ENCODE measurements around the gene DGKI.

Gene DGKI

GRCh38 chr7:137873524-137873923, 26.8 kb upstream of the DGKI start:
- DNase-seq (ENCODE audit: low spot score) (no peak), FAIRE-seq (no peak)

GRCh38 chr7:137871170-137871915, 24.6 kb upstream of the DGKI start:
- no peak for FAIRE-seq

GRCh38 chr7:137870684-137871083, 23.9 kb upstream of the DGKI start:
- FAIRE-seq (no peak), DNase-seq (ENCODE audit: low spot score) (no peak)

More at GRCh38 chr7:137871170-137871915, 24.6 kb upstream of the DGKI start:
- no peak for DNase-seq (ENCODE audit: low spot score)

GRCh38 chr7:137870078-137870477, 23.3 kb upstream of the DGKI start:
- no peak for FAIRE-seq
- DNase-seq (ENCODE audit: low spot score) = no peak

GRCh38 chr7:137869260-137869659, 22.5 kb upstream of the DGKI start:
- no peak for DNase-seq (ENCODE audit: low spot score)
- FAIRE-seq = no peak

- DNase-seq (ENCODE audit: low spot score) = no peak
- no peak for FAIRE-seq
Measured at GRCh38 chr7:137867289-137867688, 20.5 kb upstream of the DGKI start.

GRCh38 chr7:137865764-137866163, 19.0 kb upstream of the DGKI start:
- FAIRE-seq (no peak), DNase-seq (ENCODE audit: low spot score) (no peak)

- no peak for DNase-seq (ENCODE audit: low spot score)
- FAIRE-seq = no peak
Measured at GRCh38 chr7:137862964-137863363, 16.2 kb upstream of the DGKI start.

GRCh38 chr7:137862358-137862757, 15.6 kb upstream of the DGKI start:
- DNase-seq (ENCODE audit: low spot score) (no peak), FAIRE-seq (no peak)

GRCh38 chr7:137860542-137860941, 13.8 kb upstream of the DGKI start:
- FAIRE-seq = no peak
- no peak for DNase-seq (ENCODE audit: low spot score)

GRCh38 chr7:137853053-137853452, 6.3 kb upstream of the DGKI start:
- no peak for FAIRE-seq

GRCh38 chr7:137852108-137852507, 5.3 kb upstream of the DGKI start:
- DNase-seq (ENCODE audit: low spot score) = no peak
- FAIRE-seq = no peak

More at GRCh38 chr7:137853053-137853452, 6.3 kb upstream of the DGKI start:
- DNase-seq (ENCODE audit: low spot score) = no peak

GRCh38 chr7:137850972-137851945, 4.5 kb upstream of the DGKI start:
- no peak for DNase-seq (ENCODE audit: low spot score)
- no peak for FAIRE-seq

GRCh38 chr7:137850571-137850970, 3.8 kb upstream of the DGKI start:
- no peak for DNase-seq (ENCODE audit: low spot score)
- FAIRE-seq = no peak

- no peak for DNase-seq (ENCODE audit: low spot score)
- no peak for FAIRE-seq
Measured at GRCh38 chr7:137848095-137848494, 1.3 kb upstream of the DGKI start.

- no peak for DNase-seq (ENCODE audit: low spot score)
- no peak for FAIRE-seq
Measured at GRCh38 chr7:137847568-137848050, 835 bp upstream of the DGKI start.

GRCh38 chr7:137846549-137846826, 286 bp downstream of the DGKI start:
- DNase-seq (ENCODE audit: low spot score) (peak; percentile 23), FAIRE-seq (no peak)

GRCh38 chr7:137844677-137845425, 1.9 kb downstream of the DGKI start:
- FAIRE-seq = no peak
- no peak for DNase-seq (ENCODE audit: low spot score)

- DNase-seq (ENCODE audit: low spot score) (no peak), FAIRE-seq (no peak)
Measured at GRCh38 chr7:137839903-137840779, 6.6 kb downstream of the DGKI start.

GRCh38 chr7:137838706-137839315, 8.0 kb downstream of the DGKI start:
- FAIRE-seq (no peak), DNase-seq (ENCODE audit: low spot score) (no peak)

Data from urothelium cell line (cell line).